Osteoblast (primary cell): ENCODE data around the gene ADGRD1. TPM values are rescaled to one million over a fixed set of nuclear protein-coding genes. Genes with fewer than 3 reads are reported as not detected.

ENCODE experiments used
- DNase-seq: peaks from one replicate; pipeline ENCODE4 v3.0.0; 2011; ENCODE audit warnings: low spot score, mixed read lengths; ENCODE audit not compliant: insufficient read length; ENCODE audit errors: missing footprints
- H2AFZ ChIP-seq: 2 replicates; pipeline ENCODE4 v1.6.0; 2011; ENCODE audit warnings: mild to moderate bottlenecking, low read length
- H3K27ac ChIP-seq: 2 replicates; pipeline ENCODE4 v1.5.1; 2011; ENCODE audit warnings: mild to moderate bottlenecking, low read depth, low read length, moderate library complexity
- H3K27me3 ChIP-seq: 2 replicates; pipeline ENCODE4 v1.6.0; 2012; ENCODE audit warnings: mild to moderate bottlenecking, control low read depth, inconsistent platforms, low read length, moderate library complexity; ENCODE audit not compliant: insufficient read depth
- H3K36me3 ChIP-seq: 2 replicates; pipeline ENCODE4 v1.5.1; 2011; ENCODE audit warnings: mild to moderate bottlenecking, low read length, control low read depth, moderate library complexity; ENCODE audit not compliant: insufficient read depth
- H3K4me1 ChIP-seq: 2 replicates; pipeline ENCODE4 v1.5.1; 2011; ENCODE audit warnings: mild to moderate bottlenecking, low read length, control low read depth, moderate library complexity; ENCODE audit not compliant: insufficient read depth
- H3K4me2 ChIP-seq: 2 replicates; pipeline ENCODE4 v1.6.0; 2011; ENCODE audit warnings: mild to moderate bottlenecking, low read length; ENCODE audit not compliant: insufficient read depth
- H3K4me3 ChIP-seq: fragments of 200-600 bp; sonication (generic); 3 replicates; pipeline ENCODE4 v1.5.1; 2012; ENCODE audit warnings: mild to moderate bottlenecking, low read length, inconsistent platforms; ENCODE audit not compliant: insufficient read depth
- H3K79me2 ChIP-seq: 2 replicates; pipeline ENCODE4 v1.6.0; 2012; ENCODE audit warnings: mild to moderate bottlenecking, low read length, control low read depth, inconsistent platforms; ENCODE audit not compliant: insufficient read depth
- H3K9me3 ChIP-seq: 2 replicates; pipeline ENCODE4 v1.5.1; 2011; ENCODE audit warnings: low read depth, low read length, control low read depth
- H4K20me1 ChIP-seq: 2 replicates; pipeline ENCODE4 v1.6.0; 2012; ENCODE audit warnings: mild to moderate bottlenecking, low read length, control low read depth; ENCODE audit not compliant: insufficient read depth
- total RNA-seq: library from RNA; depleted of rRNA; stranded (reverse); fragments of >200 nt; gene quantifications from 2 replicates; pipeline ENCODE4 v1.2.3, GENCODE V29; 2012
- TF ChIP-seq, protein P1 (sequence below): IDR thresholded peaks from 2 replicates; pipeline ENCODE4 v1.5.1; 2011; ENCODE audit warnings: mild to moderate bottlenecking, low read depth, low read length, moderate library complexity; ENCODE audit errors: extremely low read depth

The ADGRD1 gene
- total RNA-seq, 1 donor: 0.72 TPM

DNA sequence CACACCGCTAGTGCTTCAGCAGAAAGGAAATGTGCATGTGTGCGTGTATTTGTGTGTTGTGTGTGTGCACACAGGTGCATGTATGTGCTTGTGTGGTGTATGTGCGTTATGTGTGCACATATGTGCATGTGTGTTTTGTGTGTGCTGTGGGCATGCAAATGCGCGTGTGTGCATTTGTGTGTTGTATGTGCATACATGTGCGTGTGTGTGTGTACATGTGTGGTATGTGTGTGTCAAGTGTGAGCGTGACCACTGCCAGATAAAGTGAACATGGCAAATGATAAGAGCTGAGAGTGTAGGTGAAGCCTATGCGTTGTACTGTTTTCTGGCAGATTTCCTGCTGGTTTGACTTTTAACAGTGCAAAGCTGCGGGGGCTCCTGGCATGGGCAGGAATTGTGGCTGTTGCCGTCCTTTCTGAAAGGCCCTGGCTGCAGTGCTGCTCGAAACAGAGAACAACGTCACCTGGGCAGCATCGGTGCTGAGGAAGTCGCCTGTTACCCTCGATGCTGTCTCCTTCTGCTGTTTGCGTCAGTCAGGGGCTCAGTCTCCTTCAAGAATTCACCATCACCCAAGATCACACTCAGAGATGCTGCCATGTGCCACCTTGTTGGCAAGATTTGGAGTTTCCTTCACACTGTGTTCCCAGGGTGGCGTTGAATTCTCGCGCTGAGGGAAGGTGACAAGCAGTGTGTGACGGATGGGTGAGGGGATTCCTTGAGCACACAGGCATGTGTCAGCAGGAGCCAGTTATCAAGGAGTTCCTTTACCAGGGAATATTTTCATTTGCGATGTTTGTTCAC, 56.1 kb downstream of the ADGRD1 start:
- Histone ChIP-seq H3K27me3 (no peaks in the 10 kb centered on the region), H3K36me3 (no peaks in the 10 kb centered on the region), H3K4me2 (no peak overlapping the region), H2AFZ (no peak overlapping the region), H3K27ac (no peak overlapping the region), H3K79me2 (no peaks in the 10 kb centered on the region), H3K9me3 (no peaks in the 10 kb centered on the region), H4K20me1 (no peaks in the 10 kb centered on the region), H3K4me1 (no peaks in the 10 kb centered on the region), H3K4me3 (no peak overlapping the region)
- TF ChIP-seq, protein P1, sequence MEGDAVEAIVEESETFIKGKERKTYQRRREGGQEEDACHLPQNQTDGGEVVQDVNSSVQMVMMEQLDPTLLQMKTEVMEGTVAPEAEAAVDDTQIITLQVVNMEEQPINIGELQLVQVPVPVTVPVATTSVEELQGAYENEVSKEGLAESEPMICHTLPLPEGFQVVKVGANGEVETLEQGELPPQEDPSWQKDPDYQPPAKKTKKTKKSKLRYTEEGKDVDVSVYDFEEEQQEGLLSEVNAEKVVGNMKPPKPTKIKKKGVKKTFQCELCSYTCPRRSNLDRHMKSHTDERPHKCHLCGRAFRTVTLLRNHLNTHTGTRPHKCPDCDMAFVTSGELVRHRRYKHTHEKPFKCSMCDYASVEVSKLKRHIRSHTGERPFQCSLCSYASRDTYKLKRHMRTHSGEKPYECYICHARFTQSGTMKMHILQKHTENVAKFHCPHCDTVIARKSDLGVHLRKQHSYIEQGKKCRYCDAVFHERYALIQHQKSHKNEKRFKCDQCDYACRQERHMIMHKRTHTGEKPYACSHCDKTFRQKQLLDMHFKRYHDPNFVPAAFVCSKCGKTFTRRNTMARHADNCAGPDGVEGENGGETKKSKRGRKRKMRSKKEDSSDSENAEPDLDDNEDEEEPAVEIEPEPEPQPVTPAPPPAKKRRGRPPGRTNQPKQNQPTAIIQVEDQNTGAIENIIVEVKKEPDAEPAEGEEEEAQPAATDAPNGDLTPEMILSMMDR: no peak
- peak; percentile 53 for DNase-seq

DNA sequence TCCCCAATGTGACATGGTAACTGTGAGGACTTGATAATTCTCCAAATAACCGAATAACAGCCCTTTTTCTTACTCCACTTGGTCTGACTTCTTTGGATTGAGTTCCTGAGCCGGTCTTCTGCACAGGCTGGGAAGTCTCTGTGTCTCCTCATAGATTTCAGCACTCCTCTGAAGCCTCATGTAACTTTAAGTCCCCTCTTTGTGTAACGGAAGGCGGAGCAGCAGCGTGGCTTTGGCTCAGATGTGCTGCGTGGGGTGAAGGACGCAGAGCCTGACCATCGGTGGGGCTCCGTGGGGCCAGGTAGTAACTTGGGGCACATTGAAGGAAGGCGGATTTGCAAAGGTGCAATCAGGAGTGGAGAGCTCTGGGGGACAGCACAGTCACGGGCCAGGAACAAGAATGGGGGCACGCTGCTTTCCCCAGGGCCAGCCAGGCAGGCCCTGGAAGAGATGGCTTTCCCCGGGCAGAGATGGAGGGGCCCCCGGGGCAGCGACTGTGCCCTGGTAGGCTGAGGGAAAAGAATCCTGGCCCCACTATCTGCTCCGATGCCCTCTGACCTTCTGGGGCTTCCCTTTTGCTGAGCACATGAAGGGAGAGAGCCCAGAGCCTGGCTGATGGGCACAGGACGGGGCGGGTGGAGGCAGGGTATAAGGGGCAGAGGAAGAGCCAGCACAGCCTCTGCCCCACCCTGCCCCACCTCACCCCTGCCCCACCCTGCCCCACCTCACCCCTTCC, 56.9 kb downstream of the ADGRD1 start:
- no peaks in the 10 kb centered on the region for H3K9me3 ChIP-seq
- H4K20me1 ChIP-seq: no peaks in the 10 kb centered on the region
- no peaks in the 10 kb centered on the region for H3K27me3 ChIP-seq
- H3K4me2 ChIP-seq: no peak overlapping the region
- H3K79me2 ChIP-seq: no peaks in the 10 kb centered on the region
- H3K4me3 ChIP-seq: no peak overlapping the region
- H3K27ac ChIP-seq: no peak overlapping the region
- no peaks in the 10 kb centered on the region for H3K4me1 ChIP-seq
- H3K36me3 ChIP-seq: no peaks in the 10 kb centered on the region
- TF ChIP-seq, protein P1: no peak
- peak; percentile 65 for DNase-seq
- H2AFZ ChIP-seq: no peak overlapping the region

DNA sequence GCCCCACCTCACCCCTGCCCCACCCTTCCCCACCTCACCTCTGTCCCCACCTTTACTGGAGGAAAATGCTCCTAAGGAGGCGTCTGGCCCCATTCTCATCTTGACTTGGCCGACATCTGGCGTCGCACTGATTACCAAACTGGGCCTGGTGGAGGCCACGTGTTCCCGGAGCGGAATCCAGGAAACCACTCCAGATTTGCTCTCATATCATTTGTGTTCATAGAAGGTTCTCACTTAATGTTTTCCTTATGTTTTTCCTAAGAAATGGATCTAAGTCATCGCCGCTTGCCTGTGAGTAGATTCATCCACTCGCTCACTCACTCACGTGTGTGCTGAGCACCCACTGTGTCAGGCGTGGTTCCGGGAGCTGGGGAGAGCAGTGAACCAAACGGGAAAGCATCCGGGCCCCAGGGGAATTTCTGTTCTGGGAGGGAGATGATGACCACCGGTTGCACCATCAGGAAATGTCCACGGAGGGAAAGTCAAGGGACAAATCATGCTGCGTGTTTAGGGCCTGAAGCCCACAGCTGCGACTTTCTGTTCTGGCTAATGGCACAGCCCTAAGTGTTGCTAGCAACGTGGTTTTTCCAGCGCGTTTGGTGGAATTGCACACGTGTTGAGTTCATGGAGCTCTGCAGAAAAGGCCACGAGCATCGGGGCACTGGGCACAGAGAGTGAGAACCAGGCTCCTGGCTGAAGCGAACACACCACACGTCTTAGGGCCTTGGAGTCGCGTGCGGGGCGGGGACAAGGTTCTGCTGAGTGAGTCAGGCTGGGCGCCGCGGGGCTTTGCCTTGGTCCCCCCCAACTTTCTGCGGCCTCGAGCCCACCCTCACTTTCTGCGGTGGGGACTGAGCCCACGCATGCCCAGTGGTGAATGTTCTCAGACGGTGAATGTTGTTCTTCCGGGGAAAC, 57.7 kb downstream of the ADGRD1 start:
- no peaks in the 10 kb centered on the region for H3K27me3 ChIP-seq
- DNase-seq: peak; percentile 65
- H3K36me3 ChIP-seq: no peaks in the 10 kb centered on the region
- H3K4me1 ChIP-seq: no peaks in the 10 kb centered on the region
- H3K79me2 ChIP-seq: no peaks in the 10 kb centered on the region
- H3K4me3 ChIP-seq: no peak overlapping the region
- TF ChIP-seq, protein P1: no peak
- H3K9me3 ChIP-seq: no peaks in the 10 kb centered on the region
- no peak overlapping the region for H3K27ac ChIP-seq
- H3K4me2 ChIP-seq: no peak overlapping the region
- no peak overlapping the region for H2AFZ ChIP-seq
- no peaks in the 10 kb centered on the region for H4K20me1 ChIP-seq
